Iris pigment epithelial cell (primary cell): Measurements from ENCODE around the gene KBTBD4.

ENCODE experiments used
- DNase-seq: peaks from one replicate; pipeline ENCODE4 v3.0.0-alpha.2; 2011; ENCODE audit warnings: low read depth

KBTBD4 gene

DNA sequence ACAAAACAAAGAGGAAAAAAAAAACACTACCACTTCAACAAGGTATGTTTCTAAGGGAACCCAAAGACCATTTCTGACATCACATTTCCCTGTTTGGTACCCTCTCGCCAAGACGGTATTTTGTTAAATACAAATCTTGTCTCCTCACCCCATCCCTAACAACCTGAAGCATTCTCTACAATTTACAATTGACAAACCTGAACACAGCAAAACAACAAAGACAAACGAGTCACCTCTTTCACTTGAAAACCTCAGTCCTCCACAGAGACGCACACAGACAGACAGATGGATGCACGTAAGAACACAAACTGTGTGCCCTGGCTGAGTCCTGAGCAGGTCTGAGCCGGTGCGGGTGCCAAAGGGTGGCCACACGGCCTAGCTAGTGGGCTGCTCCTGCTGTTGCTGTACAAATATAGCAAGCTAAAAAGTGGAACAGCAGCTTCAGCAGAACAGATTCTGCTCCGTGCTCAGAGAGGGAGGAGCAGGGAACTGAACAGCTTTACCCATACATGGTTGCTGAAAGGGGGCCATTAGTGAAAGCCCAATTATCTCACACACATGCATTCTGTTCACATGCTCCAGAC lies 54.4 kb downstream of the KBTBD4 start:
- peak; percentile 34 for DNase-seq

DNA sequence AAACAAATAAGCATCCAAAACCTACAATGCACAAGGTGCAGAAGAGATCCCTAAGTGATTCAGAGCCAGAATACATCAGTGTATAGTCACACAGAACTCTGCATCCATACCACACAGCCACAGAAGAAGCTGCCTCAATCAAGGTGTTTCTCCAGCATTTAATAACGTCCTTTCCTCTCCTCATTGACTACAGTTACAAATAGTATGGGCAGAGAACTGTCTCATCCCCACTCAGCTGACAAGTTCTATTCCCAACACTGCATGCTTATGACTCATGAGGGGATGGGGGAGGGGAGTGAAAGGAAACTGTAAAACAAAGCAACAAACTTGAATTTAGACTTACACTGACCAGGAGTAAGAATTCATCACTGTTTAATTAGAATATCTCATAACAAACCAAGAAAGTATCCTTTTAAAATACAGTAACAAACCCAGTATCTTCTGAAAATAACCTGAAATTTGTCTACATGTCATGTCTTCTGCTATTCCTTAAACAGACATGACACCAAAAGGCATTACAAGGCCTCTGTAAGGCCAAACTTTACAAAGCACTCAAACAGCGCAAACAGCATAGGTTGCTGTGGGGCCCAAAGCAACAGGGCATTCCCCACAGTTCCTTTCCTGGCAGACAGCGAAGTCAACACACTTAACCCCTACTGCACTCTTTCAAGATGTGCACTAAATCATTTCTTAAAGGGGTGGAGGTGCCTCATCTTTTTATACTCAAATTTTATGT lies 55.1 kb downstream of the KBTBD4 start:
- peak; percentile 91 for DNase-seq
